DMS79 treated with DMSO at 0.1 percent for 48 hours (cell line): ENCODE data around the gene PRM1.
"Not testable (repeated sequence)": the region's sequence is repeated elsewhere in the genome, so short reads cannot be mapped to it uniquely, and the experiment has no call there.

Source experiments
- DNase-seq: peaks from one replicate; lab custom pipeline; 2025; lab: John Stamatoyannopoulos, UW

Gene PRM1

DNA sequence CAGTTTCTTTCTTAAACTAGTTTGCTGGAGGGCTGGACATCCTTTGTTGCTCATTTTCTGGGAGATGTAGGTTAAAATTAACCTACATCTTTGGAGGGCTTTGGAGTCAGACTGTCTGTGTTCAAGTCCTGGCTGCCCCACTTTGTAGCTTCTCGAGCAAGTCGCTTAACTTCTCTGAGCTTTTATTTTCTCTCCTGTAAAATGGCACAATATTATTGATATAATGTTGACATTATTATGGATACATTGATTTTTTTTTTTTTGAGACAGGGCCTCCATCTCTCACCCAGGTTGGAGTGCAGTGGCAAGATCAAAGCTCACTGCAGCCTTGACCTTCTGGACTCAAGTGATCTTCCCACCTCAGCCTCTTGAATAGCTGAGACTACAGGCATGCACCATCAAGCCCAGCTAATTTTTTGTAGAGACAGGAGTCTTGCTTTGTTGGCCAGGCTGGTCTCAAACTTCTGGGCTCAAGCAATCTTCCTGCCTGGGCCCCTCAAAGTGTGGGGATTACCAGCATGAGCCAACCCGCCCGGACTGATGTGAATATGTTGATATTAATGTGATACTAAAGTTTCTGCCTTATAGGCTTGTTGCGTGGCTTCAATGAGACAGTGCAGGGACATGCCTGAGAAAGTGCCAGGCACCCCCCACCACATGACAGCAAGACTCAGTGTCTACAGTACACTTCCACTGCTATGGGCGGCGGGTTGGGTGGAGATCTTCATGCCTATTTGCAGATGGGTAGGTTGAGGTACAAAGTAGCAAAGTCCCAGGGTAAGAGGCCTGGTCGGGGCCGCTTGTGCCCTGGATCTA lies 32.6 kb upstream of the PRM1 start:
- no peak for DNase-seq

DNA sequence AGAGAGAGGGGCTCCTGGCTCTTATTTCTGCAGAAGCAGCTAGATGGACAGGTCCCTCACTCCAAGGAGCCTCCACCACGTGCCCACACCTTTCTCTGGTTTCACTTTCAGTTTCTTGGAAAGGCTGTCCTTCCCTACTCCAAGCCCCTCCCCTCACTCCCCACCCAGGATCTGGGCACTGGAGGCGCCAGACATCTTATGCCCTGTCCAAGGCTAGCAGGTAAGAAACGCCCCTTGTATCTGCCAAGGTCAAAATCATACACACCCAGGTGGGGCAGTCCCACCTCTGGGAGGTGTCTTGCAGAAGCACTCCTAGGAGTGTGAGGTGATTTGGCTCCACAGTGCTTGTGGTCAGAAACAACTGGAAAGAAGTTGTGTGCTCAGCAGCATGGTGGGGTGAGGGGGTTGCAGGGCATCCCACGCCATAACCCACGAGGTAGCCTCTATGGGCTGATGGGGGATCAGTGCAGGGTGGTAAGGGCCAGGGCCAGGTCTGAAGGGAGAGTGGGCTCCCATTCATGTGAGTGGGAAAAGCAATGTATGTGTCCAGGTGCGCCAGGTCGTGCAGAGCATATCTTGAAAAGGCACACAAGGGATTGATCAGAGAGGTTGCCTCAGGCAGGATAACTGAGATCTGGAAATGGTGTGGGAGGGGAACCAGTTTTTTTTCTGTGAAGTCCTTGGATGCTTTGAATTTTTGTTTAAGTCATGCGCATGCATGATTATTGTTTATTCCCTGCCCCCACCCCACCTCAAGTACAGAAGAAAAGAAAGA lies 31.8 kb upstream of the PRM1 start:
- DNase-seq, result peak; percentile 74

DNA sequence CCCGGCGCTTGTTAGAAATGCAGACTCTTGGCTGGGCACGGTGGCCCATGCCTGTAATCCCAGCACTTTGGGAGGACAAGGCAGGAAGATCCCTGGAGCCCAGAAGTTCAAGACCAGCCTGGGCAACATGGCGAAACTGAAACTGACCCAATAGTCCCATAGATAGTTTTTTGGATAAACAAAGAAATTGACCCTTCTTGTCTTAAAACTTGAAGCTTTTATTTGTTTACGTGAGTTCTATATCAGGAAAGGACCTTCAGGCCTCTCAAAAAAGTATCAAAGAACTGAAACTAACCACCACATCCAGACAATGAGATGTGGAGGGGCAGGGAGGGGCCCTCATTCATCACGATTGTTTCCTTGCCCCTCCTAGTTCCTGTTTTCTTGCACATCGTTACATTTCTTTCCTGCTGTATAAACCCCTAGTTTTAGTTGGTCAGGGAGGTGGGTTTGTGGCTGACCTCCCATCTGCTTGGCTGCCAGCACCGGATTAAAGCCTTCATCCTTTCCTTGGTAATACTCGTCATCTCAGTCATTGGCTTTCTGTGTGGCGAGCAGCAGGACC lies 29.9 kb upstream of the PRM1 start:
- no peak for DNase-seq

DNA sequence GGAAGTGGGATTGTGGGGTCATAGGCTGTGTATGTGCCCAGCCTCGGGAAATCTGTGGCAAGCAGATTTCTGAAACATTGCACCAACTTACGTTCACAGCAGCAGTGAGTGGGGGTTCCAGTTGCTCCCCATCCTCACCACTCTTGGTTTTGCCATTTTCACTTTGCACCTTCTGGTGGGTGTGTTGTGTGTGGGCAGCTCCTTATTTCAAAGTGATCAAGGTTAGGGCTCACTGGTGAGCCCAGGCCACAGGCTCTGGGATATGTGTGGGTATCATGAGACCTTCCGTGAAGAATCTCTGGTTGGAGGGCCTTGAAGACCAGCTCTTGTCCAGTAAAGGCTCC lies 29.5 kb upstream of the PRM1 start:
- DNase-seq, result no peak

DNA sequence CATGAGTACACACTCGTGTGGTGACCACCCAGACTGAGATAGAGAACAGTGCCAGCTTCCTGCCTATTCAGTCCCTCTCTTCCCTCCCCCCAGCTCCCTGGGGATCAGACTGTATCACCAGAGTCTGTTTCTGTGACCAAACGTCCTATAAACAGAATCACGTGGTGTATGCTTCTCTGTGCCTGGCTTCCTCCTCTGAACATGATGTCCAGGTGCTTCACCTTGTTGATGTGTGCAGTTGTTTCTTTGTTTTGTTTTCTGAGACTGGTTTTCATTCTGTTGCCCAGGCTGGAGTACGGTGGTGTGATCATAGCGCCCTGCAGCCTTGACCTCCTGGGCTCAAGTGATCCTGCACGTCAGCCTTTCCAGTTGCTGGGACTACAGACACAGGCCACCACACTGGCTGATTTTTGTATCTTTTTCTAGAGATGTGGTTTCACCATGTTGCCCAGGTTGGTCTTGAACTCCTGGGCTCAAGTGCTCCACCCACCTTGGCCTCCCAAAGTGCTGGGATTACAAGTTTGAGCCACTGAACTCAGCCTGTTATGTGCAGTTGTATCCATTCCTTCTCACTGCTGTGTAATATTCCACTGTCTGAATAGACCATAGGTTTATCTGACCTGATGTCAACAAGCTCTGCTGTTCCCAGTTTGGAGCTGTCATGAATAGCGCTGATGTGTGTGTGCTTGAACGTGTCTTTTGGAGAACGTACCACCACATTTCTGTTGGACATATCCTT lies 28.9 kb upstream of the PRM1 start:
- no peak for DNase-seq

DNA sequence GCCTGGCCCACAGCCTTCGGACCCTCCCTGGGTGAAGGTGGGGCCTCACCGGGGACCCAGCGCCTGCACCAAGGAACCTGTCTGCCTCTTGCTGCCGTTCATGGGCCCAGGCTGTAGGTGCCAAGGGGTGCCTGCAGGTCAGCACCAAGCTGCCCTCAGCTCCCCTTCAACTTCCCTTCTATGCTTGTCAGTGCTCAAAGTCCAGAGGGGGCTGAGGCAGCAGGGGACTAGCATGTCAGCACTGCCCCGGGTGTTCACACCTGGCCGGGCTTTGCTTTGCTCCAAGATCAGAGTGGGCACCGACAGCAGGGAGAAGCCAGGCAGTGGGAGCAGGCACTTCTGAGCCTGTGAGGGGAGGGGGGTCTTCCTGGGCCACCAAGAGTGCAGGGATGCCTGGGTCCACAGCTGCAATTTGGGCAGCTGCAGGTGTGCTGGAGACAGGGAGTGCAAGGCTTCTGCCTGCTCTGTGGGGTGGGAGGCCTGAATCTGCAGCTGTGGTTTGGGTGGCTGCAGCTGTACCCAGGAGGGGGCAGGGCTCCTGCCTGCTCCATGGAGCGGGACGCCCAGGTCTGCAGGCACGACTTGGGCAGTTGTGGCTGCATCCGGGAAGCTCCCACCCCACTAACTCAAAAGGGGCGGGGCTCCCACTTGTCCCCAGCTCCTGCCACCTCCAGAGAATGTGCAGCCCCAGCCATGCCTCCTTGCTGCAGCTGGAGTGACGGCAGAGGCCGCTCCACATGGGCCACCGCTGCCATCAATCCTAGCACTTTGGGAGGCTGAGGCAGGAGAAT lies 27.6 kb upstream of the PRM1 start:
- no peak for DNase-seq

DNA sequence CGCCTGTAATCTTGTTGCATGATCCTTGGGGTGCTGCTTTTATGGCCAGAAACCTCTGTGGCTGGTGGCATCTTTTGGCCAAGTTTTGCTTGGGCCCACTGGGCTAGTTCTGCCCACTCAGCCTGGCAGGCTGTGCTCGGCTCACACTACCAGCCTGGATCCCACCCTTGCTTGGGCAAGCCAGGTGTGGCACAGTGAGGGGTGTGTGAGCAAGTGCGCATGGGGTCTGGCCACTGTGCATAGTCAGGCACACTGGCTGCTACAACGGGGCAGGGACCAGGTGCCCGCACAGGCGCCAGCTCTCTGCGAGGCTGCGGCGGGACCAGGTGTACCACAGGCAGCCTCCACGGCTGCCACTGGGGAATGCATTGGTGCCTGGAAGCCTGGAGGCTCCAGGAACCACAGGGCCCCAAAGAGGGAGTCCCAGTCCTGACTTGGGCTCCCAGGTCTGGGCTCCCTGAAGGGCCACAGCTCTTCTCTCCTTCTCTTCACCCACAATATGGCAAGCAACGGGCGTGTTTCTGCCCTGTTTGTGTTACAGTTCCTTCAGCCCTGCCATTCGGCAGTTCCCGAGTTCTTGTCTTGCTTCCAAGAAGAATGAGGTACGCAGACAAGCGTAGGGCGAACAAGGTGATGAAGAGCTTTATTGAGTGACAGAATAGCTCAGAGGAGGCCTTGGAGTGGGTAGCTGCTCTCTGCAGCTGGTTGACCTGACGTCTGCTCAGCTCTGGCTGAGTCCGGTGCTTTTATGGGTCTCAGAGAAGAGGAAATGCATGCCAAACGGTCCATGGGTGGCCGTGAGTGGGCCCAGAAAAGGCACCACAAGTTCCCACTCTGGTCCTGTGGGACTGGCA lies 26.7 kb upstream of the PRM1 start:
- DNase-seq, result no peak

DNA sequence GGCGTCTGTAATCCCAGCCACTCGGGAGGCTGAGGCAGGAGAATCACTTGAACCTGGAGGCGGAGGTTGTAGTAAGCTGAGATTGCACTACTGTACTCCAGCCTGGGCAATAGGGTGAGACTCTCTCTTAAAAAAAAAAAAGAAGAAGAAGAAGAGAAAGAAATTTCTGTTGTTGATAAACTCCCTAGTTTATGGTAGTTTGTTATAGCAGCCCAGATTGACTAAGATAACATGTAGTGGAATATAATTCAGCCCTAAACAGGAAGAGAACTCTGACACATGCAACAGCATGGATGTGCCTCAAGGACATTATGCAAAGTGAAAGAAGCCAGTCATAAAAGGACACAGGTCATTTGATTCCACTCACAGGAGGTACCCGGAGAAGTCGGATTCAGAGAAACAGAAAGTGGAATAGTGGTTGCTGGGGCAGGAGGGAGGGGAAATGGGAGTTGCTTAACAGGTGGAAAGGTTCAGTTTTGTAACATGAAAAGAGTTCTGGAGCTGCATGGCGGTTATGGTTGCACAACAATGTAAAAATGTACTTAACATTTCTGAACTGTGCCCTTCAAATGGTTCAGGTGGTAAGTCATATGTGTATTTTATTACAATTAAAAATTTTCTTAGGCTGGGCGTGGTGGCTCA lies 26.0 kb upstream of the PRM1 start:
- no peak for DNase-seq

DNA sequence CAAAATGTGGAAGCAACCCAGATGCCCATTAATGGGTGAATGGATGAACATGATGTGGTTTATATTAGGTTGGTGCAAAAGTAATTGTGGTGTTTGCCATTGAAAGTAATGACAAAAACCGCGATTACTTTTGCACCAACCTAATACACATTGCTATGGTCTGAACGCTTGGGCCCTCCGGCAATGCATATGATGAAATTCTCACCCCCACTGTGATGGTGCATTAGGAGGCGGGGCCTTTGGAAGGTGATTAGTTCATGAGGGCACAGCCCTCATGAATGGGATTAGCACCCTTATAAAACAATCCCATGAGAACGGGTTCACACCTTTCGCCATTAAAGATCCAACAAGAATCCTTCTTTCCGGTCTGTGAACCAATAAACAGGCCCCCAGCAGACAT lies 25.3 kb upstream of the PRM1 start:
- no peak for DNase-seq

DNA sequence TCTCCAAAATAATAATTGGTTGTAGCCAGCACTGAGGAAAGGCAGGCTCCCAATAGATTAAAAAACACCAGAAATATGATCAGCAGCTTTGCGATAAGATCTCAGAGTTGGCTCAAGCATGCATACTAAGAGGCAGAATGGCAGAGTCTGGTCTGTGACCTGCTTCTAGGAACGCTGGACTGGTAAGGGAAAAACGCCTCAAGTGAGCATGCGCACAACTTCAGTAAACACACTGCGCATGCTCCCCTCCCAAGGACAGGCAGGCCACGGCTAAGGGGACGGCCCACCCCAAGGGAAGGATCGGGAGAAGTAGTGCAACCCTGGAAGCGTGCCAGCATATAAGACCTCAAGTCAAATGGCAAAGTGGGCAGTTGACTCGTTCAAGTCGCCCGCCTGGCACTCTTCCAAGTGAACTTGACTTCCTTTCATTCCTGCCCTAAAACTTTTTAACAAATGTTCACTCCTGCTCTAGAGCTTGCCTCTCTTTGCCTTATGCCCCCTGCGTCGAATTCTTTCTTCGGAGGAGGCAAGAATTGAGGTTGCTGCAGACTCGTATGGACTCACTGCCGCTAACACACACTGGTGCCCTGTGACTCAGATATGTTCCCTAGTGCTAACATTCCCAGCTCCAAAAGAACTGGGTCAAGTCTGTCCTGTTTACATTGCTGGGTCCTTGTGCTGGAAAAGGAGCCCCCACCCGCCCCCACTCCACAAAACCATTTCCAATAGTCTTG lies 22.4 kb upstream of the PRM1 start:
- DNase-seq, result peak; percentile 96

DNA sequence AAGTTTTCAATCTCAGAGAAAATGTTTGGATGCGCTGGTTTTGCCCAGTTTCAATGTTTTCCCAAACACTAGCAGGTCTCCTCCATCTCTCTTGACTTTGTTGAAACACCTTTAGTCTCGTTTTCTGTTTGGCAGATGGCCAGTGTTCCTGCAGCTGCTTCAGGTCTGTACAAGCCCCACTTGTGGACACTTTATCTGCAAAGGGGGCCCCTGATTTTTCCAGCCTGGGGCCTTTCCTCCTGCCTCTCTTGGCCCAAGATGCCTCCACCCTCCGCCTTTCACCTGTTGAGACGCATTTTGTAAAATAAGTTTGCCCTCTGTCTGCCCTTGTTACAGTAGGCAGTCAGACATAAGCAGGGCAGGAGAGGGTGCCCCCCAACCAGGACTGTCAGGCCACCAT lies 21.8 kb upstream of the PRM1 start:
- DNase-seq, result peak; percentile 94

DNA sequence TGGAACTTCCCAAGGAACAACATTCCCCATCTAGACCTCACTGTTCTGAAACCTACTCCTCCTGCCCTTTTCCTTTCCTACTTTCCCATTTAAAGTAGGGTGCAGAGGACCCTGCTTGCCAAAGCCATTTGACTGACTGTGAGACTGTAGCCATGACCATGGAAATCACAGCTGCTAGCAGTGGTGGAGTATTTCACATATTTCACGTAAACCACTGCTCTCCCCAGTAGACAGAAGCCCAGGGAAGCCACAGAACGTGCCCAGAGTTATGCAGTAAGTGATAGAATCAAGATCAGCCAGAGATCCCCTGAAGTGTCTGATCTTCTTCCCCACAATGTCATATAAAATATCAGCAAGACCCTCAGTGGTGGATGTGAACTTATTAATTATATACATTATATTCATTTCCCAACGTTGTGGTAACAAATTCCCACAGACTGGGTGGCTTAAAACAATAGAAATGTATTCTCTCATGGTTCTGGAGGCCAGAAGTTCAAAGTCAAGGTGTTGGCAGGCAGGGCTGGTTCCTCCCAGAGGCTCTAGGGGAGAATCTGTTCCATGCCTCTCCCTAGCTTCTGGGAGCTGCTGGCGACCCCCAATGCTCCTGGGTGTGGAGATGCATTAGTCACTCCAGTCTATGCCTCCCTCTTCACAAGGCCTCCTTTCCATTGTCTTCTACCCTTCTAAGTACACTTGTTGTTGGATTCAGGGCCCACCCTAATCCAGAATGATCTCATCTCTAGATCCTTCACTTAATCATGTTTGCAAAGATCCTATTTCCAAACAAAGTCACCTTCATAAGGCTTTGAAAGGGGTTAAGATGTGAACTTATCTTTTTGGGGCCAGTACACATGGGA lies 20.7 kb upstream of the PRM1 start:
- no peak for DNase-seq

DNA sequence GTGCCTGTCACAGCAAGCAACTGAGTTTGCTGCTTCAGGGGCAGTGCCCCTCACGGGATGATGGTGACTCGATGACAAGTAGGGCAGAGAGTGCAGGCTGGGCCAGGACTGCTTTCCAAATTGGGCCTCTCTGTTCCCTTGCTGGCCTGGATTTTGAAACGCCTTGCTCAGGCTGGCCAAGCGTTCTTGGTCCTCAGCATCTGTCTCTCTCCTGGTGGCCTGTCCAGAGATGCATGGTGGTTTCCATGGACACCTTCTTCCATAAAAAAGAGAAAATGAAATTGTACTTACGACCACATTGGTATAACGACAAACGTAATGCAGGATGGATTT lies 19.4 kb upstream of the PRM1 start:
- DNase-seq, result no peak

DNA sequence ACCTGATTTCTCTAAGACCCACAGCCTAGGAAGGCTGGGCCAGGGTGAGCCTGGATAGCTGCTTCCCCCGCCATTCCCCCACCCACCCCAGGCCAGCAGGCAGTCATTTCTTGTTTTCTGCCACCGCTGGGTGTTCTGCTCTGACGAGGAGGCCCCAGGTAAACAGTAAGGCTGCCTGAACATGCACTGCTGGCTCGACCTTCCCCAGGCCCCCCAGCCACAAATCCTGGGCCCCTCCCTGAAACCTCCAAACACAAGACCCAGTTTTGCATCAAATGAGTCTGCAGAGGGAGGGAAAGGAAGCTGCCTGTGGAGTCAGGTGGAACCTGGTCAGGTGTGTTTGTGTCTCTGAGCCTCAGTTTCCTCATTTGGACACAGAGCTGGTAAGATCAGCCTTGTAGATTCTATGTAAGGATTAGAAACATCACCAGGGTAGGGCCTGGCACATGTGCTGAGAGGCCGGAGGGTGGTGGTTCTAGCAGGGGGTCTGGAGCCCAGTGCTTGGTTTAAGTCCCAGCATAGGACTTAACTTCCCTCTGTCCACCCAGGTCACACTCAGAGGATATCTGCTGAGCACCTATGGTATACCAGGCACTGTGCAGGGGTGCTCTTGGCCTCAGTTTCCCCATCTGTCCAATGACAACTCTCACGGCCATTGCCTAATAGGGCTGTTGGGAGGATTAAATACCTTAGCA lies 18.9 kb upstream of the PRM1 start:
- DNase-seq, result no peak

DNA sequence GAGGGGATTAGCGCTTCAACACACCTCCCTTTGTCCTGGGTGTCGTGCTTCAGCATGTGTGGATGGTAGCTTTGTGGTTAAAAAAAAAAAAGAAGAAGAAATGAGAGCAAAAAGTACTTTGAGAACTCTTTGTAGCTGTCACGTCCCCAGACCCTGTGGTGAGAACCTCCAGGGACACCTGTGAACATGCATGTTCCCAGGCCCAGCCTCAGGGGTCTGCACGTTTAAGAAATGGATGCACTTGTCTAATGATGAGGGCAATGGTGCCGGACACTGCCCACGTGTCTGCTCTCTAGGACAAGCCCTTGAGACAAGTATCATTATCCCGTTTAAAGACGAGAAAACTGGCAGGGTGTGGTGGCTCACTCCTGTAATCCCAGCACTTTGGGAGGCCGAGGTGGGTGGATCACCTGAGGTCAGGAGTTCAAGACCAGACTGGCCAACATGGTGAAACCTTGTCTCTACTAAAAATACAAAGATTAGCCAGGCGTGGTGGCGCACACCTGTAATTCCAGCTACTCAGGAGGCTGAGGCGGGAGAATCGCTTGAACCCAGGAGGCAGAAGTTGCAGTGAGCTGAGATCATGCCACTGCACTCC lies 17.9 kb upstream of the PRM1 start:
- not testable (repeated sequence) for DNase-seq

DNA sequence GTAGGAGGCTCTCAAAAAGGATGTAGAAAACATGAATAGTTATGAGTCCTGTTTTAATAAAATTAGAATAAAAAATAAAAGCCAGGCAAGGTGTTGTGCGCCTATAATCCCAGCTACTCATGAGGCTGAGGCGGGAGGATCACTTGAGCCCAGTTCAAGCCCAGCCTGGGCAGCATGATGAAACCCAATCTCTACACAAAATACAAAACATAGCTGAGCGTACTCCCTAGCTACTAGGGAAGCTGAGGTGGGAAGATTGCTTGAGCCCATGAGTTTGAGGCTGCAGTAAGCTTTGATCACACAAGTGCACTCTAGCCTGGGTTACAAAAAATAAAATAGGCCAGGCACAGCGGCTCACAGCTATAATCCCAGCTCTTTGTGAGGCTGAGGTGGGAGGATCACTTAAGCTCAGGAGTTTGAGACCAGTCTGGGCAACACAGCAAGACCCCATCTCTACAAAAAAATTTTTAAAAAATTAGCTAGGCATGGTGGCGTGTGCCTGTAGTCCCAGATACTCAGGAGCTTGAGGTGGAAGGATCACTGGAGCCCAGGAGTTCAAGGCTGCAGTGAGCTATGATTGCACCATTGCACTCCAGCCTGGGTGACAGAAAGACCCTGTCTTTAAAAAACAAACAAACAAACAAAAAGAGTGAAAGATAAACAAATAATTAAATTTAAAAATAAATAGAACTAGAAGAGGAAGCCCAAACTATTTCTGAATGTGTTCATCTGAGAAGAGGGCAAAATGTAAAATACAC lies 17.2 kb upstream of the PRM1 start:
- DNase-seq, result no peak
